Stimulated activated memory B cell treated with anti-CD40 and anti-IgM and Interleukin-4, amounts not matched to agents 10 μg/mL and 1 μg/mL and 100 μg/mL, for 72 hours (primary cell): ENCODE measurements around the gene USP53.

Experiments
- ATAC-seq: fragments of 150-1000 bp; cut with Tn5 transposase; 2 replicates; pipeline ENCODE4 v1.10.0; 2021
- H3K27ac Mint-ChIP-seq: one replicate; pipeline ENCODE4 v1.8.0; 2022; ENCODE audit warnings: mild to moderate bottlenecking, mixed read lengths
- H3K27me3 Mint-ChIP-seq: one replicate; pipeline ENCODE4 v1.8.0; 2022; ENCODE audit warnings: mixed read lengths
- H3K36me3 Mint-ChIP-seq: one replicate; pipeline ENCODE4 v1.8.0; 2022; ENCODE audit warnings: mixed read lengths
- H3K4me1 Mint-ChIP-seq: one replicate; pipeline ENCODE4 v1.8.0; 2022; ENCODE audit warnings: mixed read lengths
- H3K4me3 Mint-ChIP-seq: one replicate; pipeline ENCODE4 v1.8.0; 2022; ENCODE audit warnings: mild to moderate bottlenecking, moderate library complexity, mixed read lengths
- H3K9me3 Mint-ChIP-seq: one replicate; pipeline ENCODE4 v1.8.0; 2022; ENCODE audit warnings: mixed read lengths

Gene USP53

GRCh38 chr4:119209586-119209985 lies 2.9 kb upstream of the USP53 start:
- no peak for ATAC-seq
- peaks cover 32% of the 10 kb centered on the region for H3K4me1 Mint-ChIP-seq
- no peaks in the 10 kb centered on the region for H3K36me3 Mint-ChIP-seq
- H3K27ac Mint-ChIP-seq, result no peak overlapping the region
- no peaks in the 10 kb centered on the region for H3K27me3 Mint-ChIP-seq
- no peaks in the 10 kb centered on the region for H3K9me3 Mint-ChIP-seq
- no peak overlapping the region for H3K4me3 Mint-ChIP-seq

GRCh38 chr4:119210775-119211174 lies 1.7 kb upstream of the USP53 start:
- Mint-ChIP-seq H3K27me3 (no peaks in the 10 kb centered on the region), H3K4me3 (peak overlapping the region; percentile 93), H3K27ac (peak overlapping the region; percentile 94), H3K36me3 (no peaks in the 10 kb centered on the region), H3K9me3 (no peaks in the 10 kb centered on the region), H3K4me1 (peaks cover 32% of the 10 kb centered on the region)
- no peak for ATAC-seq

GRCh38 chr4:119211867-119212233 lies 663 bp upstream of the USP53 start:
- Mint-ChIP-seq H3K9me3 (no peaks in the 10 kb centered on the region), H3K36me3 (no peaks in the 10 kb centered on the region), H3K4me3 (peak overlapping the region; percentile 93), H3K4me1 (peaks cover 32% of the 10 kb centered on the region), H3K27me3 (no peaks in the 10 kb centered on the region), H3K27ac (peak overlapping the region; percentile 94)
- peak; percentile 5 for ATAC-seq

GRCh38 chr4:119212964-119213606 lies 572 bp downstream of the USP53 start:
- no peaks in the 10 kb centered on the region for H3K27me3 Mint-ChIP-seq
- peak overlapping the region; percentile 94 for H3K27ac Mint-ChIP-seq
- peaks cover 10% of the 10 kb centered on the region for H3K36me3 Mint-ChIP-seq
- H3K4me1 Mint-ChIP-seq, result peaks cover 32% of the 10 kb centered on the region
- no peaks in the 10 kb centered on the region for H3K9me3 Mint-ChIP-seq
- H3K4me3 Mint-ChIP-seq, result peak overlapping the region; percentile 93
- peak; percentile 77 for ATAC-seq

GRCh38 chr4:119218093-119218492 lies 5.6 kb downstream of the USP53 start:
- Mint-ChIP-seq H3K9me3 (no peaks in the 10 kb centered on the region), H3K4me3 (no peak overlapping the region), H3K36me3 (peaks cover 36% of the 10 kb centered on the region), H3K27me3 (no peaks in the 10 kb centered on the region), H3K27ac (no peak overlapping the region), H3K4me1 (peaks cover 10% of the 10 kb centered on the region)
- no peak for ATAC-seq

- H3K27ac Mint-ChIP-seq, result no peak overlapping the region
- no peak overlapping the region for H3K4me3 Mint-ChIP-seq
- no peaks in the 10 kb centered on the region for H3K27me3 Mint-ChIP-seq
- H3K36me3 Mint-ChIP-seq, result peaks cover 52% of the 10 kb centered on the region
- H3K9me3 Mint-ChIP-seq, result no peaks in the 10 kb centered on the region
- no peak for ATAC-seq
- H3K4me1 Mint-ChIP-seq, result peaks cover 6% of the 10 kb centered on the region
These were observed 8.9 kb downstream of the USP53 start for GRCh38 chr4:119221412-119221811.

- no peak for ATAC-seq
- H3K4me3 Mint-ChIP-seq, result no peak overlapping the region
- H3K27ac Mint-ChIP-seq, result no peak overlapping the region
- H3K36me3 Mint-ChIP-seq, result peaks cover 42% of the 10 kb centered on the region
- H3K27me3 Mint-ChIP-seq, result no peaks in the 10 kb centered on the region
- H3K4me1 Mint-ChIP-seq, result peaks cover 13% of the 10 kb centered on the region
- peaks cover 2% of the 10 kb centered on the region for H3K9me3 Mint-ChIP-seq
These were observed 15.2 kb downstream of the USP53 start for GRCh38 chr4:119227690-119228089.

GRCh38 chr4:119228406-119228805 lies 15.9 kb downstream of the USP53 start:
- no peak for ATAC-seq

GRCh38 chr4:119229908-119230687 lies 17.6 kb downstream of the USP53 start:
- H3K4me1 Mint-ChIP-seq, result peaks cover 22% of the 10 kb centered on the region
- peaks cover 2% of the 10 kb centered on the region for H3K9me3 Mint-ChIP-seq
- peaks cover 26% of the 10 kb centered on the region for H3K36me3 Mint-ChIP-seq
- no peak for ATAC-seq
- H3K4me3 Mint-ChIP-seq, result no peak overlapping the region
- H3K27me3 Mint-ChIP-seq, result no peaks in the 10 kb centered on the region
- H3K27ac Mint-ChIP-seq, result no peak overlapping the region

More at GRCh38 chr4:119228406-119228805, 15.9 kb downstream of the USP53 start:
- H3K36me3 Mint-ChIP-seq, result peaks cover 35% of the 10 kb centered on the region
- peaks cover 14% of the 10 kb centered on the region for H3K4me1 Mint-ChIP-seq
- H3K9me3 Mint-ChIP-seq, result peaks cover 2% of the 10 kb centered on the region
- no peaks in the 10 kb centered on the region for H3K27me3 Mint-ChIP-seq
- no peak overlapping the region for H3K4me3 Mint-ChIP-seq
- H3K27ac Mint-ChIP-seq, result no peak overlapping the region

GRCh38 chr4:119231491-119231890 lies 19.0 kb downstream of the USP53 start:
- H3K4me1 Mint-ChIP-seq, result peaks cover 27% of the 10 kb centered on the region
- H3K27ac Mint-ChIP-seq, result no peak overlapping the region
- H3K9me3 Mint-ChIP-seq, result peaks cover 2% of the 10 kb centered on the region
- ATAC-seq, result no peak
- peaks cover 35% of the 10 kb centered on the region for H3K36me3 Mint-ChIP-seq
- no peak overlapping the region for H3K4me3 Mint-ChIP-seq
- H3K27me3 Mint-ChIP-seq, result no peaks in the 10 kb centered on the region

- H3K27ac Mint-ChIP-seq, result no peak overlapping the region
- peaks cover 2% of the 10 kb centered on the region for H3K9me3 Mint-ChIP-seq
- no peak overlapping the region for H3K4me3 Mint-ChIP-seq
- no peaks in the 10 kb centered on the region for H3K27me3 Mint-ChIP-seq
- no peak for ATAC-seq
- H3K4me1 Mint-ChIP-seq, result peaks cover 27% of the 10 kb centered on the region
- peaks cover 39% of the 10 kb centered on the region for H3K36me3 Mint-ChIP-seq
These were observed 19.8 kb downstream of the USP53 start for GRCh38 chr4:119232286-119232685.

- H3K27ac Mint-ChIP-seq, result peak overlapping the region; percentile 62
- ATAC-seq, result no peak
- H3K4me1 Mint-ChIP-seq, result peaks cover 32% of the 10 kb centered on the region
- H3K27me3 Mint-ChIP-seq, result no peaks in the 10 kb centered on the region
- H3K36me3 Mint-ChIP-seq, result peaks cover 38% of the 10 kb centered on the region
- peaks cover 2% of the 10 kb centered on the region for H3K9me3 Mint-ChIP-seq
- H3K4me3 Mint-ChIP-seq, result peak overlapping the region; percentile 24
These were observed 20.7 kb downstream of the USP53 start for GRCh38 chr4:119233191-119233590.

- H3K36me3 Mint-ChIP-seq, result peaks cover 34% of the 10 kb centered on the region
- ATAC-seq, result no peak
- no peak overlapping the region for H3K4me3 Mint-ChIP-seq
- no peaks in the 10 kb centered on the region for H3K27me3 Mint-ChIP-seq
- H3K9me3 Mint-ChIP-seq, result peaks cover 2% of the 10 kb centered on the region
- peak overlapping the region; percentile 62 for H3K27ac Mint-ChIP-seq
- H3K4me1 Mint-ChIP-seq, result peaks cover 31% of the 10 kb centered on the region
These were observed 21.2 kb downstream of the USP53 start for GRCh38 chr4:119233750-119234149.

- Mint-ChIP-seq H3K9me3 (peaks cover under 1% of the 10 kb centered on the region), H3K27ac (no peak overlapping the region)
These were observed 24.7 kb downstream of the USP53 start for GRCh38 chr4:119237201-119237600.

GRCh38 chr4:119237642-119238041 lies 25.1 kb downstream of the USP53 start:
- Mint-ChIP-seq H3K27me3 (no peaks in the 10 kb centered on the region), H3K36me3 (peaks cover 22% of the 10 kb centered on the region), H3K9me3 (no peaks in the 10 kb centered on the region), H3K27ac (peak overlapping the region; percentile 68), H3K4me1 (peaks cover 36% of the 10 kb centered on the region), H3K4me3 (no peak overlapping the region)
- ATAC-seq, result no peak

More at GRCh38 chr4:119237201-119237600, 24.7 kb downstream of the USP53 start:
- no peak for ATAC-seq
- no peak overlapping the region for H3K4me3 Mint-ChIP-seq
- peaks cover 36% of the 10 kb centered on the region for H3K4me1 Mint-ChIP-seq
- no peaks in the 10 kb centered on the region for H3K27me3 Mint-ChIP-seq
- peaks cover 24% of the 10 kb centered on the region for H3K36me3 Mint-ChIP-seq
